ENCODE measurements around the gene SYT9. TPM values are rescaled to one million over a fixed set of nuclear protein-coding genes. Genes with fewer than 3 reads are reported as not detected.

The SYT9 gene
- total and polyA plus RNA-seq, 10 donors = 0.02 to 0.39 (median 0.08) TPM; not detected in 4

DNA sequence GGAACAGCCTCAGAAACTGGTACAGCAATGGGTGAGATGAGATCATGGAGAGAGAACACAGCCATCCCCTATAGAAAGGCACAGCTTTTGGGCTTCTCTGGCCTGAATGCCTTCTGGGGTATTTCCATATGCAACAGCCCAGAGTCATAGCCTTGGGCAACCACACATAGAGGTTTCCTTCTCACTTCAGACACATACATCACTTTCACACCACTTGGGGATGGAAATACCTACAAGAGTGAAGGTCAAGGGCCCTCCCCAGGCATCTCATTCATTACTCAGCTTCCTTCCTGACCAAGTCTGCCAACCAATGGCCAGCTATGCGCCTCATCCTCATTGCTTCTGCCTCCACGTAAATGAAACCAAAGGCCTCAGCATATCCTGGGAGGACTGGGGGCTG, 215.9 kb downstream of the SYT9 start:
- Histone ChIP-seq H3K27ac (no peak overlapping the region), H3K4me1 (peaks cover 0 to 4% (median 0%) of the 10 kb centered on the region in 6 donors), H3K9me3 (no peaks in the 10 kb centered on the region), H3K27me3 (replicated peaks in 1 of 7) (no peaks in the 10 kb centered on the region), H3K36me3 (no peaks in the 10 kb centered on the region), H3K4me3 (no peak overlapping the region)
- intact Hi-C loops (cut with DNase I; ENCODE audit: low total_unique reads) = no loop called here
- 61 to 77% (median 74%) methylated on average over 2 of the region's 2 CpGs for WGBS, 5 donors
- no peak for DNase-seq
- TF ChIP-seq, protein P1, sequence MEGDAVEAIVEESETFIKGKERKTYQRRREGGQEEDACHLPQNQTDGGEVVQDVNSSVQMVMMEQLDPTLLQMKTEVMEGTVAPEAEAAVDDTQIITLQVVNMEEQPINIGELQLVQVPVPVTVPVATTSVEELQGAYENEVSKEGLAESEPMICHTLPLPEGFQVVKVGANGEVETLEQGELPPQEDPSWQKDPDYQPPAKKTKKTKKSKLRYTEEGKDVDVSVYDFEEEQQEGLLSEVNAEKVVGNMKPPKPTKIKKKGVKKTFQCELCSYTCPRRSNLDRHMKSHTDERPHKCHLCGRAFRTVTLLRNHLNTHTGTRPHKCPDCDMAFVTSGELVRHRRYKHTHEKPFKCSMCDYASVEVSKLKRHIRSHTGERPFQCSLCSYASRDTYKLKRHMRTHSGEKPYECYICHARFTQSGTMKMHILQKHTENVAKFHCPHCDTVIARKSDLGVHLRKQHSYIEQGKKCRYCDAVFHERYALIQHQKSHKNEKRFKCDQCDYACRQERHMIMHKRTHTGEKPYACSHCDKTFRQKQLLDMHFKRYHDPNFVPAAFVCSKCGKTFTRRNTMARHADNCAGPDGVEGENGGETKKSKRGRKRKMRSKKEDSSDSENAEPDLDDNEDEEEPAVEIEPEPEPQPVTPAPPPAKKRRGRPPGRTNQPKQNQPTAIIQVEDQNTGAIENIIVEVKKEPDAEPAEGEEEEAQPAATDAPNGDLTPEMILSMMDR (IDR thresholded peaks at IDR 0.05 in 8 of 11, conservative IDR thresholded peaks at IDR 0.05 in 3 of 11) = no peak
- TF ChIP-seq POLR2AphosphoS5 (IDR thresholded peaks at IDR 0.05) = no peak

DNA sequence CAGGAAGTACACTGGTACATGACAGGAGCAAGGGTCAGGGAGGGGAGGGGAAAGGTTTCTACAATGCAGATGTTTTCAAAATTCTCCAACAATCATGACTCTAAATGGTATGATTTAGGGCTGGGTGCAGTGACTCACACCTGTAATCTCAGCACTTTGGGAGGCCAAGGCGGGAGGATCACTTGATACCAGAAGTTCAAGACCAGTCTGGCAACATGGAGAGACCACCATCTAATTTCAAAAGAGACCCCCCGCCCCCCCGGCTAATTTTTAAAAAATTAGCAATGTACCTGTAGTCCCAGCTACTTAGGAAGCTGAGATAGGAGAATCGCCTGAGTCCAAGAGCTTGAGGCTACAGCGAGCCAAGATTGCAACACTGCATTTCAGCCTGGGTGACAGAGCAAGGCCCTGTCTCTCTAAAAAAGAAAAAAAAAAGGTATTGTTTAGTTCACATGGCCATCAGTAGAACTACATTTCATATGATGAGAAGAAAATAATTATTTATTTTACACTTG, 217.7 kb downstream of the SYT9 start:
- intact Hi-C loops (cut with DNase I; ENCODE audit: low total_unique reads) = no loop called here
- no peaks in the 10 kb centered on the region for H3K9me3 ChIP-seq
- WGBS, 5 donors = 89 to 97% (median 92%) methylated on average over 5 of the region's 5 CpGs
- DNase-seq = no peak
- TF ChIP-seq POLR2AphosphoS5 (IDR thresholded peaks at IDR 0.05) = no peak
- H3K27ac ChIP-seq = no peak overlapping the region
- peaks cover 0 to 9% (median 0%) of the 10 kb centered on the region in 6 donors for H3K4me1 ChIP-seq
- H3K4me3 ChIP-seq = no peak overlapping the region
- no peaks in the 10 kb centered on the region for H3K27me3 ChIP-seq (replicated peaks in 1 of 7)
- H3K36me3 ChIP-seq = no peaks in the 10 kb centered on the region

DNA sequence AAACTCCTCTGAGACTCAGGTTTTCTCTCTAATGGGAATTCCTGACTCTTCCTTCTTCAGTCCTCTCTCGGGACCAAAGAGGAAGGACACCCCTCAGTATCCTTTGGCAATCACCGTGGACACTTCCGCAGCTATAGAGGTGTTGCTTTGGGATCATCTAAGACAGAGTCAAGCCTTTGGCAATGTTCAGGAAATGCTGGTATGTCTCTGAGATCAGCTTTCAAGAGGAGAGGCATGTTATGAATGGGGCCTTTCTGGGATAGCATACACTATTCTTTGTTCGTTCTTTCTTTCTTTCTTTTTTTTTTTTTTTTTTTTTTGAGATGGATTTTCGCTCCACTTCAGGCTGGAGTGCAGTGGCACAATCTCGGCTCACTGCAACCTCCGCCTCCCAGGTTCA, 219.4 kb downstream of the SYT9 start:
- TF ChIP-seq, protein P1 (IDR thresholded peaks at IDR 0.05 in 8 of 11, conservative IDR thresholded peaks at IDR 0.05 in 3 of 11) = no peak
- TF ChIP-seq POLR2A (IDR thresholded peaks at IDR 0.05) (no peak), POLR2AphosphoS5 (IDR thresholded peaks at IDR 0.05) (no peak)
- intact Hi-C loops (cut with DNase I; ENCODE audit: low total_unique reads) = no loop called here
- DNase-seq = no peak
- no peaks in the 10 kb centered on the region for H3K36me3 ChIP-seq
- no peak overlapping the region for H3K27ac ChIP-seq
- peaks cover 0 to 9% (median 0%) of the 10 kb centered on the region in 6 donors for H3K4me1 ChIP-seq
- H3K27me3 ChIP-seq (replicated peaks in 1 of 7) = no peaks in the 10 kb centered on the region
- WGBS, 5 donors = 89 to 94% (median 89%) methylated on average over 7 of the region's 7 CpGs
- H3K9me3 ChIP-seq = no peaks in the 10 kb centered on the region
- no peak overlapping the region for H3K4me3 ChIP-seq

DNA sequence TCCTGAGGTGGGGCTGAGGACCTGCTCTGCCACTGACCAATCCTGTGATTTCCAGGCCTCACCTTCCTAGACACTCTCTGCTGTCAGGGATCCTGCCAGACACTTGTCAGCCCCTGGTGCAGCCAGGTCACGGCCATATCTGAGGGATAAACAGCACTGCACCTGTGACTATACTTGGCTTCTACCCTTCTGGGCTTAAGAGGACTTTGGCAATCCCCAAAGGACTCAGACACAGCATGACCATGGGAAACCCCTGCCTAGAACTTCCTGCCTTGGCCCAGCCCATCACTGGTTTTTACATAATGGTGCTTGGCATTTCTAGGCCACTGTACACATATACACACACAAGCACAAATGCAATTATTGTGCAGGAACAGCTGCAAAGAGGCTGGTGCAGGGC, 222.0 kb downstream of the SYT9 start:
- intact Hi-C loops (cut with DNase I; ENCODE audit: low total_unique reads) = no loop called here
- Histone ChIP-seq H3K27ac (peak overlapping the region in 4 of 8 donors; percentile 5 to 55 (median 31)), H3K9me3 (no peaks in the 10 kb centered on the region), H3K36me3 (no peaks in the 10 kb centered on the region), H3K4me3 (no peak overlapping the region), H3K4me1 (peaks cover 0 to 9% (median 0%) of the 10 kb centered on the region in 6 donors), H3K27me3 (replicated peaks in 1 of 7) (no peaks in the 10 kb centered on the region)
- TF ChIP-seq POLR2A (IDR thresholded peaks at IDR 0.05) = no peak
- TF ChIP-seq POLR2AphosphoS5 (IDR thresholded peaks at IDR 0.05) = no peak
- TF ChIP-seq, protein P1 (IDR thresholded peaks at IDR 0.05 in 8 of 11, conservative IDR thresholded peaks at IDR 0.05 in 3 of 11) = no peak
- WGBS, 5 donors = 43 to 100% (median 60%) methylated on average over 1 of the region's 1 CpG
- no peak for DNase-seq

DNA sequence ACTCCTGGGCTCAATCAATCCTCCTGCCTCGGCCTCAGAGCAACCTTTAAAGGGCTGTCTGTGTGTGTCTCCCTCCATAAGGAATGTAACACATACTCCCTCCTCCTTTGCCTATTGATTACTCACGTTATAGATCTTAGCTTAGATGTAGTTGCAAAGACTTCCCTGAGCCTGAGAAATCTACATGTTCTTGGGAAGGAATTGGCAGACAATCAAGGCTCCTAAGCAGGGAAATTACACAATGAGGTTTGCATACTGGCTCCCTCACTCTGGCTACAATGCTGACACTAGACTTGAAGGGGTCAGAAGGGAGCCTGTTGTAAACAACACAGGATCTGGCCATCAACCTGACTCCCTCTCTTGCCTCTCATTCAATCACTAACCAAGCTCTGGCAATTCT, 228.4 kb downstream of the SYT9 start:
- TF ChIP-seq POLR2A (IDR thresholded peaks at IDR 0.05) (no peak), POLR2AphosphoS5 (IDR thresholded peaks at IDR 0.05) (no peak)
- TF ChIP-seq, protein P1 (IDR thresholded peaks at IDR 0.05 in 8 of 11, conservative IDR thresholded peaks at IDR 0.05 in 3 of 11) = no peak
- H3K4me1 ChIP-seq = peaks cover 0 to 13% (median 3%) of the 10 kb centered on the region in 6 donors
- no peak overlapping the region for H3K4me3 ChIP-seq
- intact Hi-C loops (cut with DNase I; ENCODE audit: low total_unique reads) = no loop called here
- no peak overlapping the region for H3K27ac ChIP-seq
- H3K27me3 ChIP-seq (replicated peaks in 1 of 7) = no peaks in the 10 kb centered on the region
- WGBS, 5 donors = 54 to 67% (median 61%) methylated on average over 2 of the region's 2 CpGs
- no peaks in the 10 kb centered on the region for H3K9me3 ChIP-seq
- no peak for DNase-seq
- H3K36me3 ChIP-seq = no peaks in the 10 kb centered on the region
